GM18505 (cell line): ENCODE data around the gene ZBTB40.

Source experiments
- ATAC-seq: cut with Tn5 transposase; IDR thresholded peaks from one replicate; pipeline ENCODE4 v1.9.1; 2021; ENCODE audit not compliant: unreplicated experiment
- POLR2A ChIP-seq: IDR thresholded peaks from 4 replicates; pipeline ENCODE4 v1.6.1; 2011; ENCODE audit warnings: borderline replicate concordance; ENCODE audit not compliant: insufficient read depth, insufficient read length; ENCODE audit errors: extremely low read depth

The ZBTB40 gene

DNA sequence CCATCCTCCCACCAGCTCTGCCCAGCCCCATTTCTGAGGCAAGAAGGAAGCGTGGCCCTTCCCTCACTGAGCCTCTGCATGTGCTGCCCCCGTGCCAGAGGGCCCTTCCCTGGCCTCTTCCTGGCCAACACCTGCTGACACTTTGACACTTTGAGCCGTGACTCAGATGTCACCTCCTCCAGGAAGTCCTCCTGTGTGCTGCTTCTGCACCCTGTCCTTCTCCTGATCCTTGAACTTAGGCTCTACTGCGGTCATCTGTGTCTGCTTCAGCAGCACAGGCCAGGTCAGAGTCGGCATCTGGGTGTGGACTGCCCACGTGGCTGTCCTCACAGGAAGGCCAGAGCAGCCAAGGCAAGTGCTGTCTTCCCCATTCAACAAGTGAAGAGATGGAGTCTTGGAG is 92.0 kb downstream of the ZBTB40 start:
- ATAC-seq, result no peak
- no peak for TF ChIP-seq POLR2A

DNA sequence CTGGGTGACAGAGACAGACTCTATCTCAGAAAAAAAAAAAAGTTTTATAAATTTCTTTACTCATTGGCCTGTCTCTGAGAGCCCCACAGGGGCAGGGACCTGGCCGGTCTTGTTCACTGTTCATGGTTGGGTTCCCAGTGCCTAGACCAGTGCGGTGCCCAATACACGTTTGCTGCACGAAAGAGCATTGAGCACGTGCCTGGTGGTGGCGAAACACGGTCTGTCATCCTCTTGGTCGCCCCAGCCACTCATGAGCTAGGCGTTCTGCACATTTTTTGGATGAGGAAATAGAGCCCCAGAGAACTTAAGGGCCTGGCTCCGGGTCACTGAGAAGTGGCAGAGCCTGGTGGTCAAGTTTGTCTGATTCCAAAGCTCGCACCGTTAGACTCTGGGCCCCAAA is 93.0 kb downstream of the ZBTB40 start:
- ATAC-seq, result no peak
- no peak for TF ChIP-seq POLR2A

DNA sequence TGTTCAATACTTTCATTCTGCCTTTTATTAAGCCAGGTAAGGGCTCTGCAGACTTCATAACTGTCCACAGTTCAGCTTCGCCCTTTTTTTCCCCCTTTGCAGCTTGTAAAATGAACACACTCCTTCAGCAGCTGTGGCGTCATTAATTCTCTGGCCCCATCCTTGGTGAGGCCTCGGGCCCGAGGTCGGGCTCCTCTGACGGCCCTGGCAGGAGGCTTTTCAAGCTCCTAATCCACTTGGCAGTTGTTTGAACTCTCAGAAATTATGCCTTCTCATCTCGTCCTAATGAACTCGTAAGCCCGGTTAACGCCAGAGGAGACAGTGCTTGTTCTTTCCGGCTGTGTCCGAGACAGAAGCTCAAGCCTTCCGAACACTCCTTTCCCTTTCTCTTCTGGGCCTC is 93.5 kb downstream of the ZBTB40 start:
- TF ChIP-seq POLR2A, result no peak
- no peak for ATAC-seq

DNA sequence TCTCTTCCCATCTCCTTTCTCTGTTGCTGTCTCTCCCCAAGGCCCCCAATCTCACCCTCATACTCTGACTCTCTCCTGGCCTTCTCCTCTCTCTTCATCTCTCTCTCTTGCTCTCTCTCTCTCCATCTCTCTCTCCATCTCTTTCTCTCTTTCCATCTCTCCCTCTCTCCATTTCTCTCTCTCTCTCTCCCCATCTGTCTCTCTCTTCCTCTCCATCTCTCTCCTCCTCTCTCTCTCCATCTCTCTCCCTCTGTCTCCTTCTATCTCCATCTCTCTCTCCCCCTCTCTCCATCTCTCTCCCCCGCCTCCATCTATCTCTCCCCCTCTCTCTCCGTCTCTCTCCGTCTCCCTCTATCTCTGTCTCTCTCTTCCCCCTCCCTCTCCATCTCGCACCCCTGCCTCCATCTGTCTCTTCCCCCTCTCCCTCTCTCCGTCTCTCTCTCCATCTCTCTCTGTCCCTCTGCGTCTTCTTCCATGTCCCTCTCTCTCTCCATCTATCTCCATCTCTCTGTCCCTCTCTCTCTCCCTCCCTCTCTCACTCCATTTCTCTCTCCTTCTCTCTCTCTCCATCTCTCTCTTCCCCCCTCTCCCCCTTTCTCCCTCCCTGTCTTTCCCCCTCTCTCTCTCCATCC is 95.7 kb downstream of the ZBTB40 start:
- no peak for ATAC-seq
- TF ChIP-seq POLR2A, result no peak

DNA sequence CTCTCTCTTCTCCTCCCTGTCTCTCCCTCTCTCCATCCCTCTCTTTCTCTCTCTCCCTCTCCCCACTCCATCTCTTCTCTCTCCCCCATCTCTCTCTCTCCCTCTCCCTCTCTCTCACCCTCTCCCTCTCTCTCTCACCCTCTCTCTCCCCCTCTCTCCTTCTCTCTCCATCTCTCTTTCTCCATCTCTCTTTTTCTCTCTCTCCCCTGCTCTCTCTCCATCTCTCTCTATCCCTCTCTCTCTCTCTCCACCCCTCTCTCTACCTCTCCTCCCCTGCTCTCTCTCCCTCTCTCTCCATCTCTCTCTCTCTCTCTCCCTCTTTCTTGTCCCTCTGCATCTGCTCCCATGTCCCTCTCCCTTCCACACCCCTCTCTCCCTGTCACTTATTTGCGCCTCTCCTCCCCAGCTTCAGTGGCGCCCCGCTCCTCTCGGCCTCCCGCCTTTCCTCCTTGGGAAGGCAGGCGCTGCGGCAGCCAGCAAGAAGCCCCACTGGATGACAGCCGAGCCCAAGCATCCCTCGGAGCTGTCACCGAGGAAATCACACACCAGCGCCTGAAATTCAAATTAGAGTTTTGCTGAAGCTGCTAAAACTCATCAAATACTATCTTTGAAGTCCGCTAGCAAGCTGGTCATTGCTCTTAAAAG is 96.3 kb downstream of the ZBTB40 start:
- ATAC-seq, result no peak

DNA sequence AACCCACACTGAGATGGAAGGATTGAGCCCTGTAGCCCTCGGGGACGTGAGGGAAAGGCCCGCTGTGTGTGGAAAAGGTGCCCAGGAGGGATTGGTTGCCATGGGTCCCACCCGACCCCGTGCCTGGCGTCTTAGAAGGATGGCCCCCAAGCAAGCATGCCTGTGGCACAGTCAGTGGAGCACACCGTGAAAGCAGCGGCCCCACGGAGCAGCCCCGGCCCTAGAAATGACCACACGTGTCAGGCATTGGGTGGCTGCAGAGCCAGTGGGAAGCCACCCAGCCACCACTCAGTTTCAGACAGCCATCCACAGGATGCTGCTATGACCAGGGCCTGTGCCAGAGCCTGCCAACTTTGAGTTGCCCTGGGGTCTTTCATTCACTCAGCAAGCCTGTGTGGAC is 98.4 kb downstream of the ZBTB40 start:
- TF ChIP-seq POLR2A, result no peak
- ATAC-seq, result no peak

More for the DNA sequence above, 96.3 kb downstream of the ZBTB40 start:
- no peak for TF ChIP-seq POLR2A

DNA sequence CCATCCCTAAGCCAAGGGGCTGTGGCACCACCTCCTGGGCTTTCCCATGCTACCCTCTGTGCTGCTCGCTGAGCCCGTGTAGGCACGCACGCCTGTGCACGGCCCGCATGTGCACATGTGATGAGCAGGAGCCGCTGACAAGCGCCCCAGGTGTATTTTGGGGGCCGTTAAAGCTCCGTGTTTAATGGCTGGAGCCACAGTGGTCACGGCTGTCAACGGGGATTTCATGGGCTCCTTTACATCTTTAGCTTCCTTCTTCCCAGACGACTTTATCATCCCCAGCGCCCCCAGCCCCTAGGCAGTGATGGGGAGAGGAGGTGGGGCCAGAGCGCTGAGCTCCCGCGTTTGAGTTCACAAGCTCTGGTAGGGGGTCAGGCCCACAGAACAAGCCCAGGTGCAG is 99.9 kb downstream of the ZBTB40 start:
- TF ChIP-seq POLR2A, result no peak
- no peak for ATAC-seq

DNA sequence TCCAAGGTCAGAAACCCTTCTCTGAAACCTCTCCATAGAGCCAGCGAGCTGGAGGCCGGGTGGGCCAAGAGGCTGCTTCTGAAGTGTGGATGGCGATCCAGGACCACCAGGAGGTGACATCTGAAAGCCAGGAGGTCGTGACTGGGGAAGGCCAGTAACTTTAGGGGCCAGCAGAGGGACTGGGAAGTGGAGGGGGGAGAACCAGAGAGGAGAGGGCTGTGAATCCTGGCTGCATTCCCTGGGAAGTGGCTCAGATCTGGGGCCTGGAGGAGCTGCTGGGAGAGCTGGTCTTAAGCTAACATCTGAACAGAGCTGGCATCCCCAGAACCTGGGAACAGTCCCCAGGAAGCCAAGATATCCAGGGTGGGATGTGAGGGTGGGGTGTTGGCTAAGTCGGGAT is 100.4 kb downstream of the ZBTB40 start:
- no peak for TF ChIP-seq POLR2A
- ATAC-seq, result no peak

DNA sequence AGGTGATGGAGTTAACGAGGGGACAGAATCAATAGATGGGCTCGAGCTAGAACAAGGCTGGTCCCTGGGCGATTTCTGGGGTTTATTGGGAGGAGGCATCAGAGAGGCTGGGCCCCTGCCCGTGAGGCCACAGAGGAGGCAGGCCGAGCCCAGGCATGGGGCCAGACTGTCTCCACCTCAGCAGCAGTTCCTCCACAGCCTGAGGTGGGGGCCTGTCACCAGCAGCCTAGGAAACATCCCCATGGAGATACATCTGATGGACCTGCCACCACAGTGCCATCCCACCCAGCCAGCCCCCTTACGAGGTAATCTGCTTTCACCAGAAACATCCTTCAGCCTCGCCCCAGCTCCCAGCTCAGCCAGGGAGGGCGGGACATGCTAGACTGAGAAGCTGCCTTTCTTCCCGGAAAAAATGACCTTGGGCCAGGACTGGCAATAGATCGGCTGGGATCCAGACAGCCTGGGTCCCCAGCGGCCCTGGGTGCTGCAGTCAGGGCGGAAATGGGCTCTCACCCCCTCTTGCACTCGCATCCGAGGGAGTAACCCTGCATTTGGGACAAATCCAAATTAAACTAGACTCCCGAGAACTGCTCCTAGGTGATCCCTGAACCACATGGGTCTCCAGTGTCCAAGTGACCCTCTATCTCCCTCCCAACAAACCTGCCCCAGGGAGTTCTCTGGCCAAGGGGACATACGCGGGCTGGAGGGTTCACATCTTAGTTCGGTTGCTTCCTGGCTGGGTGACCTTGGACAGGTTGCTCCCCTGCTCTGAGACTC is 101.6 kb downstream of the ZBTB40 start:
- ATAC-seq, result no peak
- TF ChIP-seq POLR2A, result no peak

DNA sequence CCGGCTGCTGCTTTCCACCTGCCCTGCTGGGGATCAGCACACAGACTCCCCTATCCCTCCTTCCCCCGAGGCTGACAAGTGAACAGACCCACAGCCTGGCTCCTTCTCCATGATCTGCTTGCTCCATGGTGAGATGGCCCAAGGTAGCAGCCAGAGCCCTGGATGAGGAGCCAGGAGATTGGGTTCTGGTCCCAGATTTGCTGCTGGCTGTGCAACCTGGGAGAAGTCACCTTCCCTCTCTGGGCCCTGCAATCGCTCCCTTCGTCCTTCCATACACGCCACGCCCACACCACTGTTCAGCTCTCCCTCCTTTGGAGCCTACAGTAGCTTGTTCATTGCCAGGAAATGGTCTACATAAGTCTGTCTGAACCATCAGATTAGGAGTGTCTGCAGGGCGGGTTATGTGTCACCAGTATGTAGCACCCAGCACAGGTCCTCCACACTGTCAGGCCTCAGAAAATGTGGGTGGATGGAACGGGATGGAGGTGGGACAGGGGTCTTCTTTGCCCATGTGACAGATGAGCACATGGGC is 102.4 kb downstream of the ZBTB40 start:
- ATAC-seq, result no peak
- no peak for TF ChIP-seq POLR2A

DNA sequence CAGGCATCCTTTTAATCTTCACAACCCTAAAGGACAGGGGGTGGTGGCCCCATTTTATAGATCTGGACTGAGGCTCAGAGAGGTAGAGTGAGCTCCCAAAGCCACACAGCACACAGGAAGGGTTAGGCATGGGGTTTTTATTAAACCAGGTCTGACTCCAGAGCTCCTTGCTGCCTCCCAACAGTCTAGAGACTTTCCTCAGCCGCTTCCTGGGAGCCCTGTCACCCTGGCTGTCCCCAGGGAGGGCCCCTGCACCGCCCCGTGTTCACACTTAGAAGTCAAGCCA is 103.7 kb downstream of the ZBTB40 start:
- no peak for TF ChIP-seq POLR2A
- ATAC-seq, result no peak

DNA sequence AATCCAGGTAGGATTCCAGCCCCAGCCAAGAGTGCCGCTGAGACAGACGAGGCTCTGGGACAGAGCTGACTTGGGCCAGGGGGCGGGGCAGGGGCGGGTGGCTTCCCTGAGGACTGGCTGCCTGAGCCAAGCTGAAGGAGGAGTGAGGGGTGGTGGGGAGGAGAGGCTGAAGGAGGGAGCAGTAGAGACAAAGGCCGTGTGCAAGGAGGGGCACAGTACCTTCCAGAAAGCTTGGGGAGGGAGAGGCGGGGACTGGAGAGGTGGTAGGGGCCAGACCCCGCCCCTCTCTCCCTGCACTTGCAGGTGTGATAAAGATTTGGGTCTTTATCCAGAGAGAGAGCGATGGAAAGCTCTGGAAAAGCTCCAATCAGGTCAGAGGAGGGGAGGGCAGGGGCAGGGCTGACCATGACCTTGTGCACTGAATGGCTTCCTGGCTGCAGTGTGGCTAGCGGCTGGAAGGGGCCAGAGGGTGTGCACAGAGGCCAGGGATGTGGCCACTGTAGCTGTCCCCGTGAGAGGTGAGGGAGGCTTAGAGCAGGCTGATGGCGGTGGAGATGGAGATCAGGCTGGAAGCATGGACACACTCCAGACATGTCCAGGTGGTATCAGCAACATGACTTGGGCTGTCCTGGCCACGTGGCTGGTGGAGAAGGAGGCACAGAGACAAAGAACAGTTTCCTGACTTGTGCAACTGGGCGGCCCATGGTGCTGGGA is 104.9 kb downstream of the ZBTB40 start:
- ATAC-seq, result no peak
- no peak for TF ChIP-seq POLR2A

DNA sequence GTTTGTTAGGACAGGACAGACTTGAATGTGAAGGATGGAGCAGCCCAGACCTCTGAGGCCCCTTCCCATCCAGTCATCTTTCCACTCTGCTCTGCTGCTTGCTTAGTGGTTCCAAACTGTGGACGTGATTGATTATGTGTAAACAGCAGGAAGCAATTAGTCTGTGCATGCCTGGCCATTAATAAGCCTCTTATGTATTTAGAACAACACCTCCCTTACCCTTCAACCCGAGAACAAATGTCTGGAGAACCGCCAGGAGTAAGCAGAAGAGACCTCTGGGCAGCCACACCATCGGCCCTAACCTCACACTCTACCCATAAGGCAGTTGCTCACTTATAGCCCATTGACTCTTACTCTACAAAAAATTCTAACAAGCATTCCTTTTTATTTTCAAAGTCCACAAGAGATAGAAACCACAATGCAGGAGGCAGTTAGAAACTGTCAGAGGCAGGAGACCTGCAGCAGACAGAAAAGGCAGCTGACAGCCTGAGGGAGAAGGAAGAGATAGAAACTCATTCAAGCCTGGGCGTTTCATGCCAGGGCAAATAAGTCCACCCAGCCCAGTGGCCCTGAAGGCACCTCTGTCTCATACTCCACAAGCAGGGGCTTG is 105.8 kb downstream of the ZBTB40 start:
- ATAC-seq, result no peak
- TF ChIP-seq POLR2A, result no peak

DNA sequence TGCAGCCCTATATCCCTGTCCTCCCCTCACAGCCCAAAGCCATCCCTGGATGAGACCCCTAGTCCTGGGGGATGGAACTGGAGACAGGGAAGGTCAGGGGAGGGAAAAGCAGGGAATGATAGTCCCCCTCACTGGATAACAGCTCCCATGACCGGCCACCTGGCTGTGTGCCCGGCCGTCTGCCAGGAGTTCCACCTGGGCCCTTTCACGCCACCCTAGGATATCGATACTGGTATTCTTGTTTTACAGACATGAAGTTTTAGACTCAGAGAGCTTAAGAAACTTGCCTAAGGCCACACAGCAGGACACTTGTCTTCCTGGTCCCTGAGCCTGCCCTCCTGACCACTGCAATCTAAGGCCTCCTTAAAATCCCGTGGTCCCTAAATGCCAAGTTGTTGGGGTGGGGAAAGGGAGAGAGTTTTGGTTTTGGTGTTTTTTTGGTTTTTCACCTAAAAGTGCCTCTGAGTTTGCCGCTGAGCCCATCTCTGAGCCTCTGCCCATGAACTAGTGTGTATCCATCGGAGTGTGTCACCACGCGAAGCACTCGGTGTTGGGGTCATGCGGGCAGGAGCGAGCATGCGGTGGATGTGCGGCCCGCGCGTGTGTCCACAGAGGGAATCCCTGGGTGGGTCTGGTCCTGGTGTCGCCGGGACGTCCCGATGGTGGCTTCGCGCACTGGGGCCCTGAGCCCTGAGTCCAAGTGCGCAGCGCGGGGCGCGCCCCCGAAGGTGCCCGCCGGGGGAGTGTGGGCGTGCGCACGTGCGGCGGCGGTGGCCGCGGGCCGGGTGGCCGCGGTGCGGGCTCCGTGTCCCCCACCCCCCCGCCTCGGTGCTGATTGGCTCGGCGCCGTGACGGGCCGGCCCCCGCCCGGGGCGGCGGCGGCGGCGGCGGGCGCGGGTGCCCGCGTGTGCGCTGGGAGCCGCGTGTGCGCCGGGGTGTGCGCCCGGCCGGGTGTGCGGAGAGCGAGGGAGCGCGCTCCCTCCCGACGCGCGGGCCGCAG is 111.2 kb downstream of the ZBTB40 start, which contains the start of gene EPHA8:
TSS of gene EPHA8 (plus strand) at position 906 of the 1,000 bp plus-strand sequence. CDS start 147 bp downstream, outside the sequence.
- no peak for ATAC-seq
- TF ChIP-seq POLR2A, result no peak
